HepG2 (cell line): ENCODE data around the gene KDM2B. TPM values are rescaled to one million over a fixed set of nuclear protein-coding genes. Genes with fewer than 3 reads are reported as not detected.

ENCODE experiments used
- ADNP ChIP-seq: sonication (generic); formaldehyde crosslinking; IDR thresholded peaks from 2 replicates; pipeline ENCODE4 v1.4.0; 2020; ENCODE audit warnings: missing genetic modification reagents
- ATF4 ChIP-seq, 2 experiments: fragments of 450-650 bp in 1 of 2; sonication (generic) in 1 of 2; formaldehyde crosslinking; IDR thresholded peaks; 2 replicates each; pipeline versions ENCODE4 v1.5.0 to v1.8.0; 2020 to 2022; ENCODE audit warnings: mild to moderate bottlenecking in 1 of 2, missing genetic modification reagents in 1 of 2
- CENPX ChIP-seq: sonication (generic); formaldehyde crosslinking; IDR thresholded peaks from 2 replicates; pipeline ENCODE4 v1.9.0; 2021; ENCODE audit warnings: mild to moderate bottlenecking, missing genetic modification reagents, moderate library complexity
- CREB1 ChIP-seq, 2 experiments: fragments of 450-650 bp in 1 of 2; IDR thresholded peaks; 2 replicates each; pipeline ENCODE4 v1.6.1; 2016 to 2017; ENCODE audit warnings: control low read depth in 1 of 2, mild to moderate bottlenecking in 1 of 2, missing compliant biosample characterization in 1 of 2, missing genetic modification characterization in 1 of 2
- DPF2 ChIP-seq: sonication (generic); formaldehyde crosslinking; IDR thresholded peaks from 2 replicates; pipeline ENCODE4 v1.4.0; 2020; ENCODE audit warnings: mild to moderate bottlenecking, low read depth, missing genetic modification reagents, borderline replicate concordance
- EZH2 ChIP-seq: conservative IDR thresholded peaks from 2 replicates; pipeline ENCODE4 v1.6.1; 2012; ENCODE audit warnings: mild to moderate bottlenecking, low read depth, low read length, moderate library complexity
- FOSL1 ChIP-seq: sonication (generic); formaldehyde crosslinking; IDR thresholded peaks from 2 replicates; pipeline ENCODE4 v1.9.0; 2021; ENCODE audit warnings: missing genetic modification reagents, borderline replicate concordance
- FOXK1 ChIP-seq: sonication (generic); formaldehyde crosslinking; IDR thresholded peaks from 2 replicates; pipeline ENCODE4 v1.4.0; 2020; ENCODE audit warnings: low read depth, missing genetic modification reagents, borderline replicate concordance
- GLMP ChIP-seq: sonication (generic); formaldehyde crosslinking; IDR thresholded peaks from 2 replicates; pipeline ENCODE4 v1.9.0; 2021; ENCODE audit warnings: missing genetic modification reagents, mild to moderate bottlenecking, borderline replicate concordance
- GTF3A ChIP-seq: sonication (generic); formaldehyde crosslinking; conservative IDR thresholded peaks from 2 replicates; pipeline ENCODE4 v1.4.0; 2020; ENCODE audit warnings: mild to moderate bottlenecking, missing genetic modification reagents
- HINFP ChIP-seq: sonication (generic); formaldehyde crosslinking; IDR thresholded peaks from 2 replicates; pipeline ENCODE4 v1.4.0; 2020; ENCODE audit warnings: low read depth, mild to moderate bottlenecking, missing genetic modification reagents
- MYC ChIP-seq: sonication (generic); formaldehyde crosslinking; IDR thresholded peaks from 2 replicates; pipeline ENCODE4 v1.9.0; 2021; ENCODE audit warnings: missing genetic modification reagents, borderline replicate concordance
- NFE2 ChIP-seq: sonication (generic); formaldehyde crosslinking; IDR thresholded peaks from 2 replicates; pipeline ENCODE4 v1.4.0; 2020; ENCODE audit warnings: missing genetic modification reagents
- RBM22 ChIP-seq: fragments of 200-400 bp; formaldehyde crosslinking; optimal IDR thresholded peaks from 2 replicates; pipeline ENCODE3; 2017; ENCODE audit warnings: mild to moderate bottlenecking, low read length, moderate library complexity
- SMYD3 ChIP-seq: sonication (generic); formaldehyde crosslinking; IDR thresholded peaks from 2 replicates; pipeline ENCODE4 v1.8.1; 2023; ENCODE audit warnings: mild to moderate bottlenecking, missing genetic modification reagents
- SP5 ChIP-seq: IDR thresholded peaks from 2 replicates; pipeline ENCODE4 v1.6.1; 2016; ENCODE audit warnings: low read depth, borderline replicate concordance
- TAF1 ChIP-seq: sonication (generic); formaldehyde crosslinking; IDR thresholded peaks from 2 replicates; pipeline ENCODE4 v1.4.0; 2020; ENCODE audit warnings: missing genetic modification reagents
- TOE1 ChIP-seq: sonication (generic); formaldehyde crosslinking; IDR thresholded peaks from 2 replicates; pipeline ENCODE4 v1.4.0; 2020; ENCODE audit warnings: mild to moderate bottlenecking, missing genetic modification reagents
- U2AF2 ChIP-seq: fragments of 200-400 bp; formaldehyde crosslinking; IDR thresholded peaks from 2 replicates; pipeline ENCODE4 v1.6.1; 2017; ENCODE audit warnings: low read depth, mild to moderate bottlenecking, low read length
- YEATS2 ChIP-seq: sonication (generic); formaldehyde crosslinking; IDR thresholded peaks from 2 replicates; pipeline ENCODE4 v1.4.0; 2020; ENCODE audit warnings: missing genetic modification reagents, borderline replicate concordance
- ZBTB14 ChIP-seq: sonication (generic); formaldehyde crosslinking; IDR thresholded peaks from 2 replicates; pipeline ENCODE4 v1.4.0; 2020; ENCODE audit warnings: missing genetic modification reagents
- ZBTB21 ChIP-seq: sonication (generic); formaldehyde crosslinking; IDR thresholded peaks from 2 replicates; pipeline ENCODE4 v1.4.0; 2020; ENCODE audit warnings: missing genetic modification reagents
- ZNF501 ChIP-seq: sonication (generic); formaldehyde crosslinking; IDR thresholded peaks from 2 replicates; pipeline ENCODE4 v1.5.1; 2020; ENCODE audit warnings: mild to moderate bottlenecking, moderate library complexity, missing genetic modification reagents
- ZNF552 ChIP-seq: sonication (generic); formaldehyde crosslinking; IDR thresholded peaks from 2 replicates; pipeline ENCODE4 v1.9.0; 2022; ENCODE audit warnings: missing genetic modification reagents, mild to moderate bottlenecking, borderline replicate concordance
- ZNF576 ChIP-seq: sonication (generic); formaldehyde crosslinking; IDR thresholded peaks from 2 replicates; pipeline ENCODE4 v1.4.0; 2020; ENCODE audit warnings: mild to moderate bottlenecking, missing genetic modification reagents
- ZNF724P ChIP-seq: sonication (generic); formaldehyde crosslinking; IDR thresholded peaks from 2 replicates; pipeline ENCODE4 v1.8.0; 2022; ENCODE audit warnings: missing genetic modification reagents, borderline replicate concordance
- polyA plus RNA-seq, 8 experiments: library from polyadenylated mRNA; depleted of rRNA in 3 of 8; stranded (reverse) in 7 of 8; unstranded in 1 of 8; fragments of >200 nt; fragmentation: Illumina TruSeq in 4 of 8; extraction: Trizol in 4 of 8; gene quantifications; 2 replicates each; pipeline versions ENCODE4 v1.2.1 to v1.2.3, GENCODE V29; 2011 to 2016; ENCODE audit warnings: low read depth in 4 of 8, missing spikeins in 1 of 8, mixed read lengths in 1 of 8; ENCODE audit not compliant: insufficient read depth in 1 of 8
- total RNA-seq, 5 experiments: library from RNA; depleted of rRNA; stranded (reverse); fragments of >200 nt; fragmentation: Illumina TruSeq; extraction: Trizol; gene quantifications; 2 replicates each; pipeline ENCODE4 v1.2.3, GENCODE V29; 2016; ENCODE audit warnings: low read depth in 1 of 5

The KDM2B gene
- total and polyA plus RNA-seq, 2 of the 13 experiments (the other 11 are each of a cell fraction or from before 2014, with no cell fraction given): 17.5 to 26.1 TPM

- no peak for TF ChIP-seq EZH2
- no peak for TF ChIP-seq ZNF576 (CRISPR knock-in tag)
- no peak for TF ChIP-seq TOE1 (CRISPR knock-in tag)
- peak; percentile 76; the same call in 1 of the 2 replicates for TF ChIP-seq YEATS2
- TF ChIP-seq FOXK1: peak; percentile 75; the same call in 1 of the 2 replicates
- TF ChIP-seq CREB1 (IDR thresholded peaks at IDR 0.05): no peak
- TF ChIP-seq CREB1 (CRISPR knock-in tag; IDR thresholded peaks at IDR 0.05): peak; percentile 62
- peak; percentile 25; the same call in 1 of the 2 replicates for TF ChIP-seq SP5 (CRISPR knock-in tag)
- 0 out of 2 replicates have a peak, but pooled peaks have one; percentile 35 for TF ChIP-seq ZNF552 (CRISPR knock-in tag)
- no peak for TF ChIP-seq ZBTB21 (CRISPR knock-in tag)
- TF ChIP-seq ADNP (CRISPR knock-in tag): no peak
- no peak for TF ChIP-seq RBM22
- no peak for TF ChIP-seq HINFP (CRISPR knock-in tag)
- TF ChIP-seq ATF4 (CRISPR knock-in tag; IDR thresholded peaks at IDR 0.05): peak in 1 of 2 experiments; percentile 67; a peak in 1 of 4 replicates
- no peak for TF ChIP-seq GTF3A (CRISPR knock-in tag)
- no peak for TF ChIP-seq SMYD3 (CRISPR knock-in tag)
- TF ChIP-seq NFE2 (CRISPR knock-in tag): no peak
- peak; percentile 39; the same call in 1 of the 2 replicates for TF ChIP-seq DPF2 (CRISPR knock-in tag)
- peak; percentile 41; the same call in 1 of the 2 replicates for TF ChIP-seq MYC (CRISPR knock-in tag)
- TF ChIP-seq FOSL1 (CRISPR knock-in tag): 0 out of 2 replicates have a peak, but pooled peaks have one; percentile 13
- no peak for TF ChIP-seq GLMP (CRISPR knock-in tag)
- TF ChIP-seq U2AF2: no peak
- TF ChIP-seq ZNF724P: peak; percentile 55; the same call in 1 of the 2 replicates
- no peak for TF ChIP-seq TAF1 (CRISPR knock-in tag)
- TF ChIP-seq ZBTB14 (CRISPR knock-in tag): peak; percentile 26; the same call in 1 of the 2 replicates
- TF ChIP-seq ZNF501: peak; percentile 30; the same call in 1 of the 2 replicates
- no peak for TF ChIP-seq CENPX (CRISPR knock-in tag)
Measured at GRCh38 chr12:121516437-121517011, 64.3 kb downstream of the KDM2B start (continued).
